Upper lobe of right lung (tissue), 1 donor: Measurements from ENCODE around the gene SLC2A6. TPM values are rescaled to one million over a fixed set of nuclear protein-coding genes. Genes with fewer than 3 reads are reported as not detected.
A peak's percentile ranks its signal among the peaks of the same experiment; 100 is the strongest.

Experiments
- ATAC-seq: fragments of 200-7000 bp; cut with Tn5 transposase; one replicate; pipeline ENCODE4 v1.9.1; 2020; ENCODE audit warnings: mild to moderate bottlenecking, moderate library complexity
- DNase-seq: peaks from one replicate; pipeline ENCODE4 v3.0.0-alpha.2; 2020
- H3K27ac ChIP-seq: fragments of 200-600 bp; one replicate; pipeline ENCODE4 v1.8.0; 2022
- H3K27me3 ChIP-seq: fragments of 200-600 bp; one replicate; pipeline ENCODE4 v1.8.0; 2022; ENCODE audit warnings: mild to moderate bottlenecking
- H3K36me3 ChIP-seq: fragments of 200-600 bp; one replicate; pipeline ENCODE4 v1.8.0; 2022
- H3K4me1 ChIP-seq: fragments of 200-600 bp; one replicate; pipeline ENCODE4 v1.8.0; 2022
- H3K4me3 ChIP-seq: fragments of 200-600 bp; one replicate; pipeline ENCODE4 v1.8.0; 2022; ENCODE audit warnings: mild to moderate bottlenecking
- H3K9me3 ChIP-seq: fragments of 200-600 bp; one replicate; pipeline ENCODE4 v1.8.0; 2022
- intact Hi-C: fragments of 100-400 bp; cut with DNase I; formaldehyde crosslinking; loops from one replicate; pipeline ENCODE4 v1.11.0; 2022
- total RNA-seq: library from RNA; stranded (reverse); fragmentation: NEBNext Ultra II Directional; extraction: Animal tissue kit (Norgen Biotek cat#: 25700); gene quantifications from one replicate; pipeline ENCODE4 v1.2.1, GENCODE V29; 2021
- TF ChIP-seq, protein P1 (sequence below): fragments of 200-600 bp; IDR thresholded peaks from one replicate; pipeline ENCODE4 v1.8.0; 2022; ENCODE audit warnings: antibody characterized with exemption
- donor health status: DM: no; HTN: yes; CAD: no; lungs with severe emphysema.

SLC2A6 gene
- total RNA-seq, 1 donor from 2014 or later = 11.4 TPM

DNA sequence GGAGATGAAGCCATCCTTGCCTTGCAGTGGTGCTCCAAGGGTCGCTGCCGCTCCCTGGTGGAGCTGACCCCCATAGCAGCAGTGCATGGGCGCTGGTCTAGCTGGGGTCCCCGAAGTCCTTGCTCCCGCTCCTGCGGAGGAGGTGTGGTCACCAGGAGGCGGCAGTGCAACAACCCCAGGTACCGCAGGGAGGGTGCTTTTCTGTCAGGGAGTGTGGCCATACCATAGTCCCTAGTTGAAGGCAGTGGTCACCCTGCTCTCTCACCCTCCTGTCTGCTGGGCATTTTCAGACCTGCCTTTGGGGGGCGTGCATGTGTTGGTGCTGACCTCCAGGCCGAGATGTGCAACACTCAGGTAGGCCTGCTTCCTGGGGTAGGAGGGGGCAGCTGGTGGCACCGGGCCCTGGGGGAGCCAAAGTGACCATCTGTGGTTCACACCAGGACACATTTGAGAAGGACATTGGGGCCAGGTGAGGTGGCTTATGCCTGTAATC lies 45.5 kb downstream of the SLC2A6 start:
- no peak overlapping the region for H3K27ac ChIP-seq
- H3K27me3 ChIP-seq = peaks cover 4% of the 10 kb centered on the region
- peaks cover under 1% of the 10 kb centered on the region for H3K4me1 ChIP-seq
- DNase-seq = no peak
- intact Hi-C loops = no loop called here
- H3K36me3 ChIP-seq = no peaks in the 10 kb centered on the region
- no peak overlapping the region for H3K4me3 ChIP-seq
- no peaks in the 10 kb centered on the region for H3K9me3 ChIP-seq
- TF ChIP-seq, protein P1, sequence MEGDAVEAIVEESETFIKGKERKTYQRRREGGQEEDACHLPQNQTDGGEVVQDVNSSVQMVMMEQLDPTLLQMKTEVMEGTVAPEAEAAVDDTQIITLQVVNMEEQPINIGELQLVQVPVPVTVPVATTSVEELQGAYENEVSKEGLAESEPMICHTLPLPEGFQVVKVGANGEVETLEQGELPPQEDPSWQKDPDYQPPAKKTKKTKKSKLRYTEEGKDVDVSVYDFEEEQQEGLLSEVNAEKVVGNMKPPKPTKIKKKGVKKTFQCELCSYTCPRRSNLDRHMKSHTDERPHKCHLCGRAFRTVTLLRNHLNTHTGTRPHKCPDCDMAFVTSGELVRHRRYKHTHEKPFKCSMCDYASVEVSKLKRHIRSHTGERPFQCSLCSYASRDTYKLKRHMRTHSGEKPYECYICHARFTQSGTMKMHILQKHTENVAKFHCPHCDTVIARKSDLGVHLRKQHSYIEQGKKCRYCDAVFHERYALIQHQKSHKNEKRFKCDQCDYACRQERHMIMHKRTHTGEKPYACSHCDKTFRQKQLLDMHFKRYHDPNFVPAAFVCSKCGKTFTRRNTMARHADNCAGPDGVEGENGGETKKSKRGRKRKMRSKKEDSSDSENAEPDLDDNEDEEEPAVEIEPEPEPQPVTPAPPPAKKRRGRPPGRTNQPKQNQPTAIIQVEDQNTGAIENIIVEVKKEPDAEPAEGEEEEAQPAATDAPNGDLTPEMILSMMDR = no peak
- no peak for ATAC-seq

DNA sequence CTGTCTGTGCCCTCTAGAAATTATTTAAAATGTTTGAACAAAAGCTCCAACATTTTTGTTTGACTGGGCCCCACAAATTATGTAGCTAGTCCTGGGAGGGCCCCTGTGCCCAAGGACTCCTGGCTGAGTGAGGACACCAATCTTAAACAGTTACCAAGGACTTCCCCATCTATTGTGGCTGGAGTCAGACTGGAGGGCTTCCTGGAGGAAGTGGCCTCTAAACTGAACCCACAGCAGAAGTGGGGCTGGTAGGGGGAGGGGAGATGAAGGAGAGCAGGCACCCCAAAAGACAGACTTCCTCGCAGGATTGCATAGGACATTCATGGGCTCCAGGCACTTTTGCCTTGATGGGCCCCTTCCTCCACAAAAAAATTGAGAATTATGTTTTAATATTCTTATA lies 48.7 kb downstream of the SLC2A6 start:
- DNase-seq = no peak
- Histone ChIP-seq H3K9me3 (no peaks in the 10 kb centered on the region), H3K27ac (no peak overlapping the region), H3K36me3 (no peaks in the 10 kb centered on the region), H3K4me3 (no peak overlapping the region), H3K27me3 (peaks cover 29% of the 10 kb centered on the region), H3K4me1 (peaks cover 3% of the 10 kb centered on the region)
- no peak for ATAC-seq
- TF ChIP-seq, protein P1 = no peak
- intact Hi-C loops = no loop called here

DNA sequence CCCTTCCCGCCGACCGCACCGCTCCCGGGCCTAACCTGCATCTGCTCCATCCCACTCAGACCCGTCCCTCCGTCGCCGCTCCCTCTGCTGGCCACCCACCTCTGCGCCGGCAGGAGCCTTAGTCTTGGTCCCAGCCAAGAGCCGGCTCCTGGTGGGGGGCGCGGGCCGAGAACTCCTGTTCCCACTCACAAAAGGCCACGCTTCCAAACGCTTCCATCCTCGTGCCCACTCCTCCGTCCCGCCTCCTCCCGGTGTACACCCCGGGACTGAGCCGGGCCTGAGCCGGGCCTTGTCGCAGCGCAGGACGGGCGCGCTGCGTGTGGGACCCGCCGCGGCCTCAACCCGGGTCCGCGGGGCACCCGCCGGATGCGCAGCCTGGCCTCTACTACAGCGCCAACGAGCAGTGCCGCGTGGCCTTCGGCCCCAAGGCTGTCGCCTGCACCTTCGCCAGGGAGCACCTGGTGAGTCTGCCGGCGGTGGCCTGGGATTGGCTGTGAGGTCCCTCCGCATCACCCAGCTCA lies 49.2 kb downstream of the SLC2A6 start:
- Histone ChIP-seq H3K36me3 (no peaks in the 10 kb centered on the region), H3K4me1 (peaks cover 3% of the 10 kb centered on the region), H3K9me3 (no peaks in the 10 kb centered on the region), H3K27me3 (peaks cover 29% of the 10 kb centered on the region), H3K27ac (no peak overlapping the region), H3K4me3 (no peak overlapping the region)
- peak; percentile 44 for ATAC-seq
- intact Hi-C loops = no loop called here
- TF ChIP-seq, protein P1 = peak; percentile 11
- no peak for DNase-seq

DNA sequence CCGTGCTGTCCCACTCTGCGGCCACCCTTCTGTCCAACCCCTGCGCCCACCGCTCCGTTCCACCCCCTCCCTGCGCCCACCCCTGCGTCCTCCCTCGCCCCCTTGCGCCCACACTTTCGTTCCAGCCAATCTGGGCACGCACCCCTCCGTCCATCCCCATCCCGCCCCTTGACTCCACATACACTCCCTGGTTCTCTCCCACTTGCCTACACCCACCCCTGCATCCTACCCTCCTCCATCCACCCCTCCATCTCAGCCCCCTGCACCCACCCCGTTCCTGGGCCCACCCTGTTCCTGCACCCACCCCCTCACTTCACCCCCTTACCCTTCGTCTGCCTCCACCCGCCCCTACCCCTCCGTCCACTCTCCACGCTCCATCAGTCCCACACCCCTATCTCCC lies 49.7 kb downstream of the SLC2A6 start:
- DNase-seq (no peak), ATAC-seq (peak; percentile 4)
- Histone ChIP-seq H3K4me1 (peaks cover 3% of the 10 kb centered on the region), H3K36me3 (no peaks in the 10 kb centered on the region), H3K9me3 (no peaks in the 10 kb centered on the region), H3K27ac (no peak overlapping the region), H3K27me3 (peaks cover 29% of the 10 kb centered on the region), H3K4me3 (no peak overlapping the region)
- intact Hi-C loops = no loop called here
- TF ChIP-seq, protein P1 = no peak

DNA sequence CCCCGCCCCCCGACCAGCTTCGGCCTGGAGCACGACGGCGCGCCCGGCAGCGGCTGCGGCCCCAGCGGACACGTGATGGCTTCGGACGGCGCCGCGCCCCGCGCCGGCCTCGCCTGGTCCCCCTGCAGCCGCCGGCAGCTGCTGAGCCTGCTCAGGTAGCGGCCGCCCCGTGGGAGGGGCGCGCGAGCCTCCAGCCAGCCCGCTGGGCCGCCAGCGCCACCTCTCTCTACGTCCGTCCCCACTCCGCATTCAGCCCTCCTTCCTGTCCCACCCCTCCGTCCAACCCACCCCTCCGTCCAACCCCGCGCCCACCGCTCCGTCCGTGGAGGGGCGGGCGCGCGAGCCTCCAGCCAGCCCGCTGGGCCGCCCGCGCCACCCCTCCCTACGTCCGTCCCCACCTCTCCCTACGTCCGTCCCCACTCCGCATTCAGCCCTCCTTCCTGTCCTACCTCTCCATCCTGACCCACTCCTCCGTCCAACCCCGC lies 50.2 kb downstream of the SLC2A6 start:
- DNase-seq (no peak), ATAC-seq (peak; percentile 41)
- Histone ChIP-seq H3K4me1 (peaks cover 3% of the 10 kb centered on the region), H3K9me3 (no peaks in the 10 kb centered on the region), H3K27me3 (peaks cover 29% of the 10 kb centered on the region), H3K36me3 (no peaks in the 10 kb centered on the region), H3K27ac (no peak overlapping the region), H3K4me3 (peak overlapping the region; percentile 21)
- intact Hi-C loops = no loop called here
- TF ChIP-seq, protein P1 = no peak
